Dermis blood vessel endothelial cell (primary cell): ENCODE data around the gene MGLL. TPM values are rescaled to one million over a fixed set of nuclear protein-coding genes. Genes with fewer than 3 reads are reported as not detected.

ENCODE experiments used
- DNase-seq: peaks from one replicate; pipeline ENCODE4 v3.0.0; 2010
- total RNA-seq: library from RNA; depleted of rRNA; stranded (reverse); fragments of >200 nt; gene quantifications from 2 replicates; pipeline ENCODE4 v1.2.3, GENCODE V29; 2014

Gene MGLL
- total RNA-seq, 1 donor from 2014 or later, result 35.7 TPM

DNA sequence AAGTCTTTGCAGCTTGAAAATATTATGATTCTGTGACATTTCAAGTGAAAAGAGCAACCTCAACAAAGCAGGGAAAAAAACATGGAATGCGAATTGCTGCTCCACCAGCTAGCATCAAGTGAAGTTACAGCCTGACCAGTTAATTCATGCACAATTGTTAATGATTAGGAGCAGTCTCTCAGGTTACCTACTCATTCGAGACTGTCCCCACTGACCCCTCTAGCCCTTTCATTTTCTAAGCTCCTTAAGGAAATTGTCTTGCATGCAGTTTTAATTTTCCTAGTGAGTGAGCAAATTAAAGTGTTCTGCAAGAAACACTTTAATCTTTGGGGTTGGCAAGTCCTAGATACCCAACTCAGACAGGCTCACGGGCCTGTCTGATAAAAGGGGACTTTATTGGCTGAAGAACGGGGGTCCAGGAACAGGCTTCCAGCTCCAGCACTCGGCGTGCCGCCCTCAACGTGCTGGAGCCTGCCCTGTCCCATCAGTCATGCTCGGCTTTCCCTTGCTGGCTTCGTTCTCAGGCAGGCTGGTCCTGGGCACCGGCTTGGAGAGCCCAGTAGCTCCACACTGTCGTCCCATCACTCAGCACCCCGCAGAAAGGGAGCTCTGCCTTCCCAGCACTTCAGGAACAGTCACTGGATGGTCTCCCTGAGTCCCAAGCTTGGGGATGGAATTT, 175.0 kb downstream of the MGLL start:
- no peak for DNase-seq

DNA sequence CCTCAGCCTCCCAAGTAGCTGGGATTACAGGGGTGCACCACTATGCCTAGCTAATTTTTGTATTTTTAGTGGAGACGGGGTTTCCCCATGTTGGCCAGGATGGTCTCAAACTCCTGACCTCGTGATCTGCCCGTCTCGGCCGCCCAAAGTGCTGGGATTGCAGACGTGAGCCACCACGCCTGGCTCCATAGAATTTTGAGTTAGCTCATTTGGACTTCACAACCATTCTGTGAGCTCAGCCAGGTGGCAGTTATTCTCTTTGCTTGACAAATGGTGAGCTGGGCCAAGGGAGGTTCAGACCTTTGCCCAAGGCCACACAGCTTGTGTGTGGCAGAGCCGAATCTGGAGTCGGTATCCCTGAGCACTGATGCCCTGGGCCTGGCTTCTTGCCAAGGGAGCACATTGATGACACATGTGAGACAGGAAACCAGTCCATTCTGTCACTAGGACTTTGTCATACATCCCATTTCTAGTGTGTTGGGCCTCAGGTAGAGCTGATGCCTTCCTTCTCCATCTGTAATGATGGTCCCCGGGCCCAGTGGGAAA, 175.7 kb downstream of the MGLL start:
- no peak for DNase-seq

DNA sequence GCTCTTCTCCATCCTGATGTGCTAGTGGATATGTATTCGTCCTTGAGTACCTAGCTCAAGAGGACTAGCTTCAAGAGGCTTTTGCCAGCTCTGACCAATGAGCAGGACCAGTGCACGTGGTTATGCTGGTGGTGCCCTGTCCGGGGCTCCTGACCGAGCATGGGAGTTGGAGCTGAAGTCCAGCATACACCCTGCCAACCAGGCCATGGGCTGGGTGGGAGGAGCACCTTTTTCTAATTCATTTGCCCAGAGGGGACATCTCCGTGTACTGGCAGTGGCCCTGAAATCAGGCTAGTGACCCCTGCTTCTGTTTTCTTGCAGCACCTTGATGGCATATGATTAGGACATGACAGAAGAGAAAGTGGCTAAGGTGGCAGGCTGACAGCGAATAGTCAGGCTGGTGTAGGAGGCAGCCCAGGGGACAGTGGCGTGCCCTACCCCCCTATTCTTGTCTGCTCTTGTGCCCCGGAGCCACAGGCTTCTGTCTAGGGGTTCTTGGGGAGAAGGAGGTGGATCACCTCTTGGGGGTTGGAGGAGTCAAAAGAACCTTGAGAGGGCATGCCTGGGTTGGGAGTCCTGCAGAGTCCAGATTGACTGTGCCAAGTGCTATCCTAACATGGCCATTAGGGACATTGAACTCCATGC, 176.8 kb downstream of the MGLL start:
- no peak for DNase-seq

DNA sequence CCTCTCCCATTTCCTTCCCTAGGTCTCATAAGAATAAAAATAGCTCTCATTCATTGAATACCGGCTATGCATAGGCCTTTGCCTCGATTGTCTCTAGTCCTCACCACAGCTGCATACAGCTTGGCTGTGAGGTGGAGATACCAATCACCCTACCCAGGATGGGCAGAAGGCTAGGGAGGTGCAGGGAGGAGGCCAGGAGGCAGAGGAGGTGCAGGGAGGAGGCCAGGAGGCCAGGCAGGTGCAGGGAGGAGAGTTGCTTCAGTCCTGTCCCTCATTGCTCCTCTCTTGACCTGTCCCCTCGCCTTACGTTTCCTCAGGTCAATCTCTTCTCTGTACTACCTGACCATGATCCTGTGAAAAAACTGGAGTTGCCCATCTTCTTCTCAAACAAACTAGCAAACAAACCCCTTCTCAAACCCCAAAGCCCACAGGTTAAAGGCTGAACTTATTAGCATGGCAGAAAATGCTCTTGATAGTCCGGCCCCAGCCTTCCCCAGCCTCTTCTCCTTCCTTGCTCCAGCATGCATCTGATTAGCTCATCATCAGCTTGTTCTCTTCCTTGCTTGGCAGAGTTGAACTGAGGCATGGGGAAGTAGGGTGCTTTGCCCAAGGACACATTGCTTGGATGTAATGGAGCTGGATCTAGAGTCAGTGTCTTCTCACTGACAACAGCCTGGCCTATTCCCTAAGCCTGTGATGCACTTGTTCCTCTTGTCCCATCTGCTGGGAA, 177.5 kb downstream of the MGLL start:
- DNase-seq, result no peak

DNA sequence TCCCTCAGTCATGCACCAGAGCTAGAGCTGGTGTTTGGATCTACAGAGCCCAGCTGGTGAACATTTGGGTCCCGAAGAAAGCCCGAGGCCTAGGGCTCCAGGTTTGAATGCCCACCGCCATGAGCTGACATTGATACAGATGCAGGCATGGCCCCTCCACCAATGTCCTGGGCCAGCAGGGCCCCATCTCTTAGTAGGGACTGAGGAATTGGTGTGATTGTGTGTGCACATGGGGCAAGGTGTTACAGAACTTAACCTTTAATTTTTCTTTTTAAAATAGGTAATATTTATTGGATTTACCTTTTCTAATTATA, 182.3 kb downstream of the MGLL start:
- no peak for DNase-seq

DNA sequence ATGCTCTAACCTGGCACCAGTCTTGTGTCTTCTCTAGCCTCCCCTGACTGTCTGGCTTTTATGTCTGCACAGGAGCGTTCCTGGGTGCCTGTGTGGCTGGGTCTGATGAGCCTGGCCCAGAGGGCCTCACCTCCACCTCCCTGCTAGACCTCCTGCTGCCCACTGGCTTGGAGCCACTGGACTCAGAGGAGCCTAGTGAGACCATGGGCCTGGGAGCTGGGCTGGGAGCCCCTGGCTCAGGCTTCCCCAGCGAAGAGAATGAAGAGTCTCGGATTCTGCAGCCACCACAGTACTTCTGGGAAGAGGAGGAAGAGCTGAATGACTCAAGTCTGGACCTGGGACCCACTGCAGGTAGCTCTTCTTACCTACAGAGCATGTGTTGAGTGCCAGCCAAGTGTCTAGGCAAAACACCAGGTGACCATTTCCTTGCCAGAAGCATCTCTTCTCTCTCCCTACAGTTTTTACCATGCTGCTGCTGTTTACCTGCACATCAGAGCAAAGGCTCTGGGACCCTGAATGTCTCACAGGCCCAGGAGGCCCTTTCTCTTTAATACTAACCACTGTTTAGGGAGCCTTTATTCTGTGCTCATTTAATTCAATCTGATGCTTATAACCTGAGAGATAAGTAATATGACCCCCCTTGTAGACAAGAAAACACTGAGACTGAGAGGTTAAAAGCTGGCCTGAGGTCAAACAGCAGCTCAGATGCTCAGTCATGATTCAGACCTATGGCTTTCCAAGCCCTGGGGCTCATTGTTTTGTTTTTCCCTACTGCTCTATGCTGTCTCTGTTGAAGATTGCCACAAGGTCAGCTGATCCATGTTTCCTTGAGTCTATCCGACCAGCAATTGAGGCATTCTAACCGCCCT, 182.9 kb downstream of the MGLL start:
- DNase-seq, result no peak

Other genes with a start within 250 kb of the MGLL start
- gene TPRA1, start 231.8 kb downstream of the MGLL start, total RNA-seq, result 34.8 and 48.3 TPM in 2 replicates
- gene MCM2, start 224.1 kb downstream of the MGLL start, total RNA-seq, result 51.4 and 110 TPM in 2 replicates
- 2.9 and 4.0 TPM in 2 replicates for gene PODXL2, start 193.3 kb downstream of the MGLL start, total RNA-seq
- gene ABTB1, start 149.6 kb downstream of the MGLL start, total RNA-seq, result 12.8 and 14.4 TPM in 2 replicates
- gene KBTBD12, start 92.7 kb upstream of the MGLL start, total RNA-seq, result under 0.01 TPM in 1 of 2 replicates, not detected in the other
- gene SEC61A1, start 229.9 kb upstream of the MGLL start, total RNA-seq, result 232 and 339 TPM in 2 replicates